ENCODE data around the gene CFI.

The CFI gene

DNA sequence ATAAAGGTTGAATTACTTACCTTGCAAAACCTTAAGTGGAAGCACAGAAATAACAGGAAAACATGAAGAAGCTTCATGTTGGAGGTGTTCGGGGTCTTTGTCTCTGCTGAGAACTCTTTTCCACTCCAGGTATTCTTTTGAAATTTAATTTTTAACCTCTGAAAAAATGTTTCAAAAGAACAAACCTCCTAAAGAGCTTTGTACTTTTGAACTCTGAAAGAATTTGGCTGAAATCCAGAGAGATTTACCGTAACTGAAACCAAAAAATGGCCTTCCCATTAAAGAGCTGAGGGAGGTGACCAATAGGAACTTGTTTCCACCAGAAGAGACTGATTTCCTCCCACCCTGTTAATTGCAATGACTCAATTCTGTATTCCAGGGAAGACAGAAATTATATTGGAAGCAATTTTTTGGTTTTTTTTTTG is at the start of gene CFI:
Gene CFI (minus strand): TSS at position 105 of the 425 bp plus-strand sequence. CDS start 28 bp downstream, at position 77.
- DNase-seq, result peak; percentile 88

DNA sequence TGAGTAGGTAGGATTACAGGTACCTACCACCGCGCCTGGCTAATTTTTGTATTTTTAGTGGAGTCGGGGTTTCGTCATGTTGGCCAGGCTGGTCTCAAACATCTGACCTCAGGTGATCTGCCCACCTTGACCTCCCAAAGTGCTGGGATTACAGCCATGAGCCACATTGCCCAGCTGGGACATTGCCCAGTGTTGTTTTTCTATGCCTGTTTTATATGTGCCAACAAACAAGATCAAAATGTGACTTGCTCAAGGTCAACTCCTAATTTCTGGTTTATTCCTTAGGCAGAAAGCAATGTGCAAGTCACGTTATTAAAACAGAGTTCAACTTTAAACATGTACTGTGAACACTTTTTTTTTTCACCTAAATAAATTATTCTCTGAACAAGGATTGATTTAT is 48.8 kb upstream of the CFI start:
- no peak for DNase-seq

DNA sequence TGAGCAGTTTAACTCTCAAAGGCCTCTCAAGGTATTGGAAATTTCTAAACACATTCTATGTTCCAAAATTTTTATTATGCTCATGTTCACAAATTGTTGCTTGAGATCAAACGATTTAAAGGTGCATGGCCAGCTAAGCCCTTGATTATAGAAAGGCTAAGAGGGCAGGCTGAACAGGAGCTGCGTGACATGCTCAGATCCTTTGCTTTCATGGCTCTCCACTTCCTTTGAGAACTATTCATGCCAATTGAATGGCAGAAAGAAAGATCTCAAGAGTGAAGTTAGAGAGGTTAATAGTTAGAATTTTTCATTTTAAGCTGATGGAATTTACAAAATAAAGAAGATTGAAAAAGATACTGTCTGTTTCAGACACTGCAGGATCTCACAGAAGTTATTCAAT is 46.7 kb upstream of the CFI start:
- DNase-seq, result no peak

DNA sequence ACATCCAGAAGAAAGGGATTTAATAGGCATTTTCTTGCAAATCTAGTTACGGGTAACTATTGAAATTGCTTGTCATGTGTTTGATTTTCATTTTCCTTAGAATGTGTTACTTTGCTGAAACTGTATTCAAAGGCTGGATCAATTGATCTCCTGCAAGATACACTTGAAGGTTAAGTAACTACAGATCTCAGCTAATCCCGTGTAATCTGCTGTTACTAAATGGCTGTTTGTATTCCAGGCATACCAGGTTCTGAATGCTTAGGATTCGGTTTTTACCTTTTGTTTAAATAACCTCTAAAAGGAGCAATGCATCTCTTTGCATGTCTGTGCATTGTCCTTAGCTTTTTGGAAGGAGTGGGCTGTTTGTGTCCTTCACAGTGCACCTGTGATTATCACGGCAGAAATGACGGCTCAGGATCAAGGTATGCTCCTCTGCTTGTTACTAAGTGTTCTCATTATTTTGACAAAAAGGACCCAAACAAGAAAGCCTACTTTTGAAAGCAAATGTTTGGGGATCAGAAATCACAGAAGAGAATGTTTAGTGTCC is 46.2 kb upstream of the CFI start, which contains the start of gene LRIT3:
Gene LRIT3 (plus strand): TSS at position 212 of the 547 bp plus-strand sequence. CDS start 95 bp downstream, at position 307.
- DNase-seq, result no peak

DNA sequence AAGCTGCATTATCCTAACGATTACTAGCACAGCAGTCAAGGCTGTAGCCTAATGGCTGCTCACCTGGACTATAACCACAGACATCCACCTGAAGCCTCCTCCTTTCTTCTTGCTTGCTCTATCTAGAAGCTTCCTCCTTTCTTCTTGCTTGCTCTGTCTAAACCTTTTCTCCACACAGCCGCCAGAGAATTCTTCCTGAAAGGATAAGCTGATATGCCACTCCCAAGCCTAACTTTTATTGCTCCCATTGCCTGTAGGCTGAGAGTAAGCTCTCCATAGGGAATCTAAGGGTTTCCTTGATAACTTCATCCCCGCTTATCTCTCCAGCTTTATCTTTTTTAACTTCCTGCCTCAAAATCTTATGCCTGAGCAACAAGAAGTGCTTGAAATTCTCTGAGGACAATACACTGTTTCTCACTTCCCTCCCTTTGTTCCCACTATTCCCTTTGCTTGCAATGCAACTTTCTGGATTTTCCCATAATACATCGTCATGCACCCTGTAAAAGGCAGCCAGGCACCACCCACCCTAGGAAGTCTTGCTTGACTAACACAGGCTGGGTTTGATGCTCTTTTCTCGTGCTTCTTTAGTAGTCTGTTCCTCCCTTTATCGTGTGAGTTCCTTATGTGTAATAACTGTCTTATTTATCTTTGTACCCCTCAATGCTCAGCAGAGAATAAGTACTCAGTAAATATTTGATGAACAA is 44.7 kb upstream of the CFI start:
- DNase-seq, result no peak

DNA sequence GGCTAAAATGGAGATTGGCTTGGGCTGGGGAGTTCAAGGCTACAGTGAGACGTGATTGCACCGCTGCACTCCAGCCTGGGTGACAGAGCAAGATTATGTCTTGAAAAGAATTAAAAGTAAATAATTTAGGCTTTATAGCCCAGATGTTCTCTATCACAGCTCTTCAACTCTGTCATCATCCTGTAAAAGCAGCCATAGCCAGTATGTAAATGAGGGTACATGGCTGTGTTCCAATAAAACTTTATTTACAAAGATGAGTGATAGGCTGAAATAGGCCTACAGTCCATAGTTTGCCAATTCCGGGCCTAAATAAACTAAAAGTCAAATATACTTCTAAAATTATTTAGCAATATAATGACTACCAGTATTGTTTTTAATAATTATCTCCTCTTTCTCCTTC is 35.2 kb upstream of the CFI start:
- no peak for DNase-seq

DNA sequence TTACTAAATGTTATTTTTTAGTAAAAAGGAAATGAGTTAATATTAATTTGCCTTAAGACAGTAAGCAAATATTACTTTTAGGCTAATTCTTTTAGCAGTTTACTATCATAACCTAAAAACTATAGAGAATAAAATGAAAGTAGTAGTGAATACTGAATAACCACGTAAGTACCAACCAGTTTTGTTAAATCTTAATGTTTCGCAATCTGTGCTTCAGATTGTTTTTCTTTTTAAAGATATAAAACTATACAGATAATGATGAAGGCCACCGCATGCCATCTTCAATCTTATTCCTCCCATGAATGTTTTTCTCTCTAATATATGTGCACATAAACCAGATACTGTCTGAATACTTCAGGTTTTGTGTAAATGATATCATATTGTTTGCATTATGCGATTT is 32.0 kb upstream of the CFI start:
- no peak for DNase-seq

DNA sequence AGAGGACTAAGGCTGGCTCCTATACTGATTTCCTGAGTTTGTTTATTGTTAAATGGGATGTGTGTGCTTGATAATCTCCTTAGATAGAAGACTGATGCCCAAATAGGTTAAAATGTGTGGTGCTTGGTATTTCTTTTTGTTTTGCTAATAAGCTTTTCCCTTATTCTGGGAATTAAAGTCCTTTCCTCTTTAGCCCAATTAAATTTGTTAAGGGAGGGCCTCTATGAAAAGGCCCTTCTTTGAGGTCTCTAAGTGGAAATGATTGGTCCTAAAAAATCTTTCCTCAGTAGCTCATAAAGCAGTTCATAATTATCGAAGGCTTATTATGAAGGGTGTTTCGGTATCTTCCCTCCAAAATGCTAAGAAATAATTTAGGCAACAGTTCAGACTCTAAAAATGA is 25.9 kb upstream of the CFI start, which contains the start of gene RRH:
Gene RRH (plus strand): TSS at position 301 of the 400 bp plus-strand sequence. CDS start 56 bp downstream, at position 357.
- no peak for DNase-seq

DNA sequence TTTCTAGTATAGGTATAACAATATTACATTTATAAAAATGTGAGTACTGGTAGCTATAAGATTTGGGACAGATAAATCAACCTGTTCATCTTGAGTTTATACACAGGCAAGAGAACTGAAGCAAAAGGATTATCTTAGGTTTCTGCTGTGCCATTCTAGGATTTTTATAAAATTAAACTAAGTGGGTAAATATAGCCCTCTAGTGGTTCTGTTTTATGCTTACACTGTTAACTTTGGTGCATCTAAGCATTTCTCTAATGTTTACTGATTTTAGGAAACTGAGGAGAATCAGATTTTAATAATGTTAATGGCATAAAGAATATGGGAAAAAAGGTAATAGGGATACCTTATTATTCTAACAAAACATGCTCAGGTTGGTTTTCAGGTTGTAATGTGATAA is 24.9 kb upstream of the CFI start:
- DNase-seq, result peak; percentile 10

DNA sequence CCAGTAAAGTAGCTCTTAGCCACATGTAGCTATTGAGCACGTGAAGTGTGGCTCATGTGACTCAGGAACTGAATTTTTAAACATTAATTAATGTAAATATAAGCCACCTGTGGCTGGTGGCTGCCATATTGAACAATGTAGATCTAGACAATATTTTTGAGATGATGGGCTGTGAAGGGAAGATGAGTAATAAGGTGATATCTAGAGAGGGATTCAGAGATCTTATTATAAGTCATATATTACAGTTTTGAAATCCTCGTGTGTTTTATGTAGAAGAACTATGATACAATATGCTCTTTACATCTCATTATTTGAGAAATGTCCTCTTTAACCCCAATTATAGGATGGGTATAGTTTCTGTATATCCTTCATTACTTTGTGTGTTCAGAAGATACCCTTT is 19.4 kb upstream of the CFI start:
- no peak for DNase-seq

DNA sequence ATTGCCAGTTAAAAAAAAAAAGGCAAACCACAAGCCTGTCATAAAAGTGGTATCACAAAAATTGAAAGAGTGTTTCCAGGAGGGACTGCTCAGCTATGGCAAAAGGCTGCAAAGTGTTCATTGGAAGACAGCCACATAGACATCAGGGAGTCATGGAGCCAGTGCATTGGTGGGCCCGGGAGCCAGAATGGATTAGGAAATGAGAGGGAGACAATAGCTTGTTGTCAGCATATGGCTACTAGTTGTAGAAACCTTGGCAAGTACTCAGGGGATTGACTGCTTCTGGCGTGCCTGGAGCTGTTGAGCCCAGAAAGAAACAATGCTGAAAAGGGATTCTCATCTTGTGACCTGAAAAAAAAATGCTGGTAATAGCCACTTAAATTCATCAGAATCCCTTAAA is 18.8 kb upstream of the CFI start:
- DNase-seq, result no peak

DNA sequence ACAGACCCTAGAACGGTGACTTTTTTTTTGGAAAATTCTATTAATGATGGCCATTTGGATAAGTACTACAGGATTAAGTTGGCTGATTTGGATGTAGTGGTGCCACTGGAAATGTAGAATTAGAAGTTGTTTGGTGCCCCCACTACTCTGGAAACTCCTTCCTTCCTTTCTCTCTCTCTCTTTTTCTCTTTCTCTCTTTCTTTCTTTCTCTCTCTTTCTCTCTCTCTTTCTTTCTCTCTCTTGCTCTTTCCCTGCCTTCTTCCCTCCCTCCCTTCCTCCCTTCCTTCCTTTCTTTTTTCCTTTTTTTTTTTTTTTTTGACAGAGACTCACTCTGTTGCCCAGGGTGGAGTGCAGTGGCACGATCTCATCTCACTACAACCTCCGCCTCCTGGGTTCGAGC is 16.5 kb upstream of the CFI start:
- DNase-seq, result no peak

DNA sequence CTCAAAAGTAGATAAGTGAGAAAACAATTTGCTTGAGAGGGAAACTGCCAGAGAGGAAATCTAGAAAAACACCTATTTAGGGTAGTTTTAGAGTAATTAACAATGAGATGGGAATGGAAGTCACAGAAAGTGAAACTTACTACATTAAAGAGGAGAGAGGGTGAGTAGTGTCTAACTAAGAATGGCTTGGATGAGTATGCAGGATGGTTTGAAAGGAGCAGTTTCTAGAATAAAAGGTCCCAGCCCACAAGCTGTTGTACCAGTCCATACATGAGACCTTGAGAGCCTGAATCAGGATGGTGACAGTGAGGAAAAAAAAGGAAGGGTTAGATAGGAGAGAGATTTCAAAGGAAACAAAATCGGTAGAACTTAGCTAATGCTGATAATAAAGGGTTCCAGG is 15.1 kb upstream of the CFI start:
- no peak for DNase-seq

DNA sequence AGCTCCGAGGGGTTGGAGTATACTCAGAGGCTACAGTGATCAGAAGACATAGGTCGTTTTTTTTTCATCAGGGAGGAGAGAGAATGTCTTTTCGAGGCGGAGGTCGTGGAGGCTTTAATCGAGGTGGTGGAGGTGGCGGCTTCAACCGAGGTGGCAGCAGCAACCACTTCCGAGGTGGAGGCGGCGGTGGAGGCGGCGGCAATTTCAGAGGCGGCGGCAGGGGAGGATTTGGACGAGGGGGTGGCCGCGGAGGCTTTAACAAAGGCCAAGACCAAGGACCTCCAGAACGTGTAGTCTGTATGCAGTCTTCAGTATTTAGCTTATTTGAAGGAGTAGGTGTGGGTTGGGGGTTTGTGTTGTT is 14.3 kb upstream of the CFI start:
- no peak for DNase-seq

DNA sequence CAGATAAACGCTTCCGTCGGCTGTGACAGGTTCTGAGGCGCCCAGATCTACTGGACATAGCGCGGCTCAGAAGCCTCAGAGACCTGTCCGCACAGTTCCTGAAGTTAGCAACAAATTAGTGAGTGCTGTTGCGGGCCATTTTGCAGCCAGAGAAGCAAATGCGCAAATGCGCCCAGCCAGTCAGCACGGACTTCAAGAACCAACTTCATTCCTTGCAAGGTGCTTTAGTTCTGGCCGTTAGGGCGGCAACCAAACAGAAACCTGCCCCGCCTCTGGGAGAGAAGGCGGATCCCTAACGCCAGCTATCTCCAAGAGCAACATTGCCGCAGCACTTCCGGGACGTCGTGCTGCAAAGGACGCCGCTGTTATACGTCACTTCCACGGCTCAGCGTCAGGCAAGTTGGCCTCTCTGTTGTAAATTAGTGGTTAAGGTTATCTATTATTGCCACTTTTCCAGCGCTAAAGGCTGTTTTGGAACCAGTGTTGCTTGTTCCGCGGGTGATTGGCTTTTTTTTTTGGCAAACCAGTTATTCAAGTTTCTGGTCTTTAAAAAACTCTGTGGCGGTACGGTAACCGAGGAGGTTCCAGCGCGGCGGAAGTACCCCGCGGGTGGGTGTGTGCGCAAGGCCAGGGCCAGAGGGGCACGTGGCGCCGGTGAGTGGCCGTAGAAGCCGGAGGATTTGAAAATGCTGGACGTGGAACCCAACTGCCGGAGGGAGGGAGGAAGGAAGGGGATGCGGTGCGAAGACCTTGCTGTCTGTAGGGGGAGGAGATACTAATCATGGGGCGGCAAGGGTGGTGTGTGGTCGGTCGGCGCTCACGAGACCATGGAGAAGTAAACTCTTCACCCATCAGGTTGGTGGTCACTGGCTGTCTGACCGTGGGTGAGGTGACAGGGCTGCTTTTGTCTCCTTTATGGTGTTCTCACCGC is 13.6 kb upstream of the CFI start, which contains the start of gene GAR1:
Gene GAR1 (plus strand): TSS at position 612 of the 931 bp plus-strand sequence. CDS start 403 bp downstream, outside the sequence.
- peak; percentile 90 for DNase-seq

DNA sequence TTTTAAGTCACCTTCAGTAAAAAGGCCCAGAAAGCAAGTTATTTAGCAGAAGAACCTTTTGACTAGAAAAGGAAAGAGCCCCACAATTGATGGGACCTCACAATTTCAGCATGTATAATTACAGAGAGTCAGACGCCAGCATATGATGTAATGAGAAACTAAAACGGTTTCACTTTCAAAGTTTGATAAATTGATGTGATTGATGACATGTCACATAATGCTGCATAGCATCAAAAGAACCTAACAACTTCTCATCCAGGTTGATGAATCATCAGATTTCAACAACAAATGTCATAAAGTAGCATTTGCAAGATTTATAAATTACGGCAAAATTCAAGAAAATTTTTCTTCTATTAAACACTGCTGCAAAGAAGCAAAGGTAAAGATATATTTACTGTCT is 9.9 kb upstream of the CFI start:
- no peak for DNase-seq

DNA sequence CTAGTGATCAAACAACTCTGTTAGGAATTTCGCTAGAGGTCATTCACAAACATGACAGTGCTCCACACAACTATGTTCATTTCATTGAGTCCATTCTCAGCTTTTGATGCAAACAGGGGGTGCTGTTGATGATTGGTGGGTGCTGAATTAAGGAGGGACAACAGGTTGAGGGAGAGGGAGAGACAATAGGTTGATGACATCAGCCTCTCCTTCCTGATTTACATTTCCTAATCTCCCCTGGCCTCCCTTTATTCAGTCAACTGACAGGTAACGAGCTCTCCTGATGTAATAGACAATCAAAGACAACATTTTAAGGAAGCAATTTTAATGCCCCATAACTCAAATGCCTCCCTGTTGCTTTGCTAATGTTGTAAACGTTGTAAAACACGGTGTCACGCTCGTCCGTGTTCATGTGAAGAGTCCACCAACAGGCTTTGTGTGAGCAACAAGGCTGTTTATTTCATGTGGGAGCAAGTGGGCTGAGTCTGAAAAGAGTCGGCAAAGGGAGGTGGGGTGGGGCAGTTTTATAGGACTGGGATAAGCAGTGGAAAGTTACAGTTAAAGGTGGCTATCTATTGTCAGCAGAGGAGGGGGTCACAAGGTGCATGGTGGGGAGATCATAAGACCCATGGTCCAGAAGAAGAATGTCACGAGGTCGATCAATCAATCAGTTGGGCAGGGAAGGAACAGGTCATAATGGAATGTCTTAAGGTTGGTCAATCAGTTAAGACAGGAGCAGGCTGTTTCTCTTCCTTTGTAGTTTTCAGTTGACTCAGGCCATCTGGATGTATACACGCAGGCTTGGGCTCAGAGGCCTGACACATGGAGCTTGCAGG is 9.0 kb upstream of the CFI start:
- no peak for DNase-seq

DNA sequence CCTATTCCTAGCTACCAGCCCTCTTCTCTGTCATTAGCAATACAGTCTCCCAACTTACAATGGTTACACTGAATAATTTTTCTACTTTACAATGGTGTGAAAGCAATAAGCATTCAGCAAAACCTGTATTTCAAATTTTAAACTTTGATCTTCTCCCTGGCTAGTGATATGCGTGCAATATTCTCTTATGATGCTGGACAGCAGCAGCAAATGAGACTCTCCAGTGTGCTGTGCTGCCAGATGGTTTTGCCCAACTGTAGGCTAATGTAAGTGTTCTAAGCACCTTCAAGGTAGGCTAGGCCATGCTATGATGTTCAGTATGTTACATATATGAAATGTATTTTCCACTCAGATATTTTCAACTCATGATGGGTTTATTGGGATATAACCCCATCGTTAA is 7.9 kb upstream of the CFI start:
- DNase-seq, result no peak

DNA sequence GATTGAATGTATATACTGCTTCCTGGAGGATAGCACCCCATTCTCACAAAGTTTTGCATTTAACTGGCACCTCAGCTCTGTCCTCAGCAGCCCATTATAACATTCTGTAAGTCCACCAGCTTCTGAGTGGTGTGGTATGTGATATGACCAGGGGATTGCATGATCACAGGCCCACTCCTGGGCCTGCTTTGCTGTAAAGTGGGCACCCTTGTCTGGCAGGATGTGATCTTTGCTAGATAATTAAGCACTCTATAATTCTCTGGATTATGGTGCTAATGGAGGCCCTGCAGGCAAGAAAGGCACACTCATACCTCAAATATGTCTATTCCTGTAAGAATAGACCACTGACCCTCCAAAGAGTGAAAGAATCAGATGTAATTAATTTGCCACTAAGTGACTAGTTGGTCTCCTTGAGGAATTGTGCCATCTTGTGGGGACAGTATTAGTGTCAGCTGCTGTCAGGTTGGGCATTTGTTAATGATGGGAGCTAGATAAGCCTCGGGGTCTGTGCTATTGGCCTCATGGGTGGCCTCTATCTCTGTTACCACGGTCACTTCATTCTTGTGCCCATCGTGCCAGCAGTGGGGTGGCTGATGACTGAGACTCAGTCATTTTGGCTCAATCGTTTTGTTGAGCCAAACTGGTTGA is 2.2 kb upstream of the CFI start:
- DNase-seq, result peak; percentile 81

DNA sequence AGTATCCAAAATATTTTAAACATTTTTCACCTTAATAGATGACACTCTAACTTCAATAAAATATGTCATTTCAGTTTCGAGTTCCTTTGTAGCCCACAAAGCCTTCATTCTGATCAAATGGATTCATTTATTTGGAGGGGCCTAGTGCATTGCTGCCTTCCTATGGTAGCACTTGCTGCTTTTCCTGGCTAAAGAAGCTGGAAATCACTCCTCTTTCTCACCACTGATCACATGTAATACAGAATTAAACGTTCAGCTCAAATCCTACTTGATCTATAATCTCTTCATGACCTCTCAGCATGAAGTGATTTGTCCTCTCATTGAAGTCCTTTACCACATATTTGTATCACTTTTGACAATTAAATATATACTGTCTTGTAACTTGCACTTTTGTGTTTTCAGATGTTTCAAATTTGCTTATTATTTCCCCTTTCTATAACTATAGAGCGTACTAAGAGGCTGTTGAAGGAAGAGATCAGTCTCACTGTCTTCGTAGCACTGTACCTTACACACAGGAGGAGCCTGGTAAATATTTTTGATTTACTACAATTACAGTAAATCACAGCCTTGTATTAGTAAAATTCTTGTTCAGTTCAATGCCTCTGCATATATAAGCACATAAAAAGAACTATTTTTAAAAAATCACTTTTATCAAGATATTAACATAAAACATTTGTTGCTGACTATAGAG is 555 bp downstream of the CFI start:
- no peak for DNase-seq

DNA sequence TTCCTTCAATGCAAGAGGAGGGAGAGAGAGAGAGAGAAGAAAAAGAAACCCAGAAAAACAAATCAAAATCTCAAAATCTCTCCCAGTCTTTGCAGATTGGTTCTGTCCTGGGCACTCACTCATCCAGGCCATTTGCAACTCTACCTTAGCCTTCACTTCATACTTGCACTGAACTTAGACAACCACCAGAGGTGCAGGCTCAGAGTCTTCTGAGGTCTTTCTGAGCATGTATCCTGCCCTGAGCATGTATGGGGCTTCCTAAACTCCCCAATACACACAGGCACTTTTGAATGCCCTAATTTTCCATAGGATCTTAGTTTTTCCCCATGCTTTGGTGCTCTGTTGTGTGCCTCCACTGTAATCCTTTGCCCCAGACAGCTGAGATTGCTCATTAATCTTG is 2.9 kb downstream of the CFI start:
- DNase-seq, result no peak

DNA sequence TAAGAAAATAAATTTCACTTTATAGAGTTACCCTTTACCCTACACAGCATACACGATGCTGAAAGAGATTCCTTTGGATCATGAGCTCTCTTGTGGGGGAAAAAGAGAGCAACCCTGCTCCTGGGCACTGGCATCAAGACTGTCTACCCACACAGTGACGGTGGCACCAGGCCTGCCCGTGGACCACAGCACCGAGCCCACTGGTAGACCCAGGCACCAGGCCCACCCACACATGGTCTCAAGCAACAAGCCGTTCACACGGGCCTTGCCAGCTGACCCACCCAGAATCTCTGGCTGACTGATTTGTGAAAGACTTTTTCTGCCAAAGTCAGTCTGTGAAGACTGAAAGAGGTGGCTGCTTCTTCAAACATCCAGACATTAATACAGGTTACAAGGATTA is 6.7 kb downstream of the CFI start:
- DNase-seq, result no peak
